ENCODE results near the gene COTL1. TPM values are rescaled to one million over a fixed set of nuclear protein-coding genes. Genes with fewer than 3 reads are reported as not detected.

The COTL1 gene
- total RNA-seq, 1 donor from 2014 or later = 210 TPM

- no peaks in the 10 kb centered on the region for H3K27me3 ChIP-seq (ENCODE audit: control insufficient read depth, insufficient read depth, low read length)
- H3K36me3 ChIP-seq (ENCODE audit: control insufficient read depth, insufficient read depth, low read length) = peaks cover 4% of the 10 kb centered on the region
These were observed 11.6 kb downstream of the COTL1 start for GRCh38 chr16:84606081-84606875.

DNA sequence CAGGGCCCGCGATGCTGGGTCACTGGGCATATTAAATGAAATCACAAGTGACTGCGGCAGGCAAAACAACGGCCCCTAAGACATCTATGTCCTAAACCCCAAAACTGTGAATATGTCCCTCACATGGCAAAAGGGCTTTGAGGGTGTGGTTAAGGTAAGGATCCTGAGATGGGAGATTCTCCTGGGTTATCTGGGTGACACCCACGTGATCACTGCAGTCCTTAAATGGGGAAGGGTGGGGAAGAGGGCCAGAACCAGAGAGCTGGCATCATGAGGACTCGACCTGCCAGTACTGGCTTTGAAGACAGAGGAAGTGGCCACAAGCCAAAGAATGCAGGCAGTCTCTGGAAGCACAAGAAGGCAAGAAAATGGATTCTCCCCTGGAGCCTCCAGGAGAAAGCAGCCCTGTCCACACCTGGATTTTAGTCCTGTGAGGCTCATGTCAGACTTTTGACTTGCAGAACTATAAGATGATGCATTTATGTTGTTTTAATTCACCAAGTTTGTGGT lies 12.5 kb downstream of the COTL1 start:
- H3K36me3 ChIP-seq (ENCODE audit: control insufficient read depth, insufficient read depth, low read length) = peaks cover 4% of the 10 kb centered on the region
- TF ChIP-seq, protein P1, sequence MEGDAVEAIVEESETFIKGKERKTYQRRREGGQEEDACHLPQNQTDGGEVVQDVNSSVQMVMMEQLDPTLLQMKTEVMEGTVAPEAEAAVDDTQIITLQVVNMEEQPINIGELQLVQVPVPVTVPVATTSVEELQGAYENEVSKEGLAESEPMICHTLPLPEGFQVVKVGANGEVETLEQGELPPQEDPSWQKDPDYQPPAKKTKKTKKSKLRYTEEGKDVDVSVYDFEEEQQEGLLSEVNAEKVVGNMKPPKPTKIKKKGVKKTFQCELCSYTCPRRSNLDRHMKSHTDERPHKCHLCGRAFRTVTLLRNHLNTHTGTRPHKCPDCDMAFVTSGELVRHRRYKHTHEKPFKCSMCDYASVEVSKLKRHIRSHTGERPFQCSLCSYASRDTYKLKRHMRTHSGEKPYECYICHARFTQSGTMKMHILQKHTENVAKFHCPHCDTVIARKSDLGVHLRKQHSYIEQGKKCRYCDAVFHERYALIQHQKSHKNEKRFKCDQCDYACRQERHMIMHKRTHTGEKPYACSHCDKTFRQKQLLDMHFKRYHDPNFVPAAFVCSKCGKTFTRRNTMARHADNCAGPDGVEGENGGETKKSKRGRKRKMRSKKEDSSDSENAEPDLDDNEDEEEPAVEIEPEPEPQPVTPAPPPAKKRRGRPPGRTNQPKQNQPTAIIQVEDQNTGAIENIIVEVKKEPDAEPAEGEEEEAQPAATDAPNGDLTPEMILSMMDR (IDR thresholded peaks at IDR 0.05; ENCODE audit: insufficient read depth, low read length, poor library complexity, severe bottlenecking) = no peak
- DNase-seq (ENCODE audit: low read depth) = no peak
- H3K4me3 ChIP-seq (ENCODE audit: low read depth, low read length) = no peak overlapping the region
- H3K27me3 ChIP-seq (ENCODE audit: control insufficient read depth, insufficient read depth, low read length) = no peaks in the 10 kb centered on the region

More at GRCh38 chr16:84606081-84606875, 11.6 kb downstream of the COTL1 start:
- DNase-seq (ENCODE audit: low read depth) = no peak
- TF ChIP-seq, protein P1 (IDR thresholded peaks at IDR 0.05; ENCODE audit: insufficient read depth, low read length, poor library complexity, severe bottlenecking) = no peak
- no peak overlapping the region for H3K4me3 ChIP-seq (ENCODE audit: low read depth, low read length)

- Histone ChIP-seq H3K36me3 (ENCODE audit: control insufficient read depth, insufficient read depth, low read length) (peaks cover 2% of the 10 kb centered on the region), H3K27me3 (ENCODE audit: control insufficient read depth, insufficient read depth, low read length) (no peaks in the 10 kb centered on the region), H3K4me3 (ENCODE audit: low read depth, low read length) (no peak overlapping the region)
- DNase-seq (ENCODE audit: low read depth) = no peak
- TF ChIP-seq, protein P1 (IDR thresholded peaks at IDR 0.05; ENCODE audit: insufficient read depth, low read length, poor library complexity, severe bottlenecking) = no peak
These were observed 13.3 kb downstream of the COTL1 start for GRCh38 chr16:84604477-84605013.

GRCh38 chr16:84603940-84604339 lies 13.9 kb downstream of the COTL1 start:
- Histone ChIP-seq H3K36me3 (ENCODE audit: control insufficient read depth, insufficient read depth, low read length) (peaks cover 2% of the 10 kb centered on the region), H3K27me3 (ENCODE audit: control insufficient read depth, insufficient read depth, low read length) (no peaks in the 10 kb centered on the region), H3K4me3 (ENCODE audit: low read depth, low read length) (no peak overlapping the region)
- TF ChIP-seq, protein P1 (IDR thresholded peaks at IDR 0.05; ENCODE audit: insufficient read depth, low read length, poor library complexity, severe bottlenecking) = no peak
- no peak for DNase-seq (ENCODE audit: low read depth)

DNA sequence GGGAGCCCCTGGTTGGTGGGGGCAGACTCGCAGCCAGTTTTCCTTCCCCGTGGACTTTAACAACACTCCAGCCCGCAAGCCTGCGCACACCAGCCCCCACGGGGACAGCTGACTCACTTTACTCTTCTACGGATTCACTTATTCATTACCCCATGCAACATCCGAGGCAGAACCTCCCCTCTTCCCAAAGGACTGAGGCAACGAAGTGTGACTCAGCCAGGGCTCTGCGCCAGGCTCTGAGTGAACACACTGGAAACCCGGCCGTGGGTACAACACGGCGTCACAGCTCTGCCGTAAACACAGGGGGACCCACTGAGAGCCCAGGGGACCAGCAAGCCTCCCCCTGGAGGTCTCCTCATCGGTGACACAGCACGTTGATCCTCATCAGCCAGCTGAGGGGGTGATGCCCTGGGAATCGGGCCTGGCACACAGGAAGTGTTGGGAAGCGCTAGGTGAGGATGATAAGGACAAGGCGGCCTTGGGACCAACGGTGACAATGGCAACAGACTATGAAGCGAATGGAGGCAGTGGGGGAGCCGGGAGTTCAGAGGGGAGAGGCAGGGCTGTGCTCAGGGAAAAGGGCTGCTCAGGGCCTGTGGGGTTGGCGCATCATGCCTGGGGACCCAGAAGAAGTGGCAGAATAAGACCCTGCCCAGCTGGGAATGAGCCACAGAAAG lies 14.6 kb downstream of the COTL1 start:
- TF ChIP-seq, protein P1 (IDR thresholded peaks at IDR 0.05; ENCODE audit: insufficient read depth, low read length, poor library complexity, severe bottlenecking) = no peak
- H3K4me3 ChIP-seq (ENCODE audit: low read depth, low read length) = no peak overlapping the region

More for the DNA sequence above, 14.6 kb downstream of the COTL1 start:
- DNase-seq (ENCODE audit: low read depth) = peak; percentile 91
- Histone ChIP-seq H3K36me3 (ENCODE audit: control insufficient read depth, insufficient read depth, low read length) (peaks cover 2% of the 10 kb centered on the region), H3K27me3 (ENCODE audit: control insufficient read depth, insufficient read depth, low read length) (no peaks in the 10 kb centered on the region)

All from kidney epithelial cell (primary cell).